ENCODE data around the gene NPR3. TPM values are rescaled to one million over a fixed set of nuclear protein-coding genes. Genes with fewer than 3 reads are reported as not detected.

The NPR3 gene
- total and polyA plus RNA-seq, 10 donors = 0.30 to 52.4 (median 14.3) TPM

- no peak for DNase-seq
- H3K9me3 ChIP-seq = no peaks in the 10 kb centered on the region
- TF ChIP-seq POLR2AphosphoS5 (IDR thresholded peaks at IDR 0.05) (no peak), CTCF (IDR thresholded peaks at IDR 0.05 in 8 of 11, conservative IDR thresholded peaks at IDR 0.05 in 3 of 11) (no peak), POLR2A (IDR thresholded peaks at IDR 0.05) (no peak)
- no peaks in the 10 kb centered on the region for H3K27me3 ChIP-seq (replicated peaks in 1 of 7)
- H3K36me3 ChIP-seq = no peaks in the 10 kb centered on the region
- H3K4me3 ChIP-seq = no peak overlapping the region
- intact Hi-C loops (cut with DNase I; ENCODE audit: low total_unique reads) = no loop called here
- H3K4me1 ChIP-seq = no peaks in the 10 kb centered on the region
- H3K27ac ChIP-seq = no peak overlapping the region
These were observed 65.1 kb downstream of the NPR3 start for GRCh38 chr5:32776200-32776599.

- WGBS, 5 donors = 85 to 95% (median 87%) methylated on average over 2 of the region's 2 CpGs
- peaks cover 0 to 2% (median 0%) of the 10 kb centered on the region in 8 donors for H3K9me3 ChIP-seq
- no peaks in the 10 kb centered on the region for H3K27me3 ChIP-seq (replicated peaks in 1 of 7)
- H3K27ac ChIP-seq = no peak overlapping the region
- no peak for DNase-seq
- TF ChIP-seq POLR2AphosphoS5 (IDR thresholded peaks at IDR 0.05) (no peak), POLR2A (IDR thresholded peaks at IDR 0.05) (no peak), CTCF (IDR thresholded peaks at IDR 0.05 in 8 of 11, conservative IDR thresholded peaks at IDR 0.05 in 3 of 11) (no peak)
- intact Hi-C loops (cut with DNase I; ENCODE audit: low total_unique reads) = no loop called here
- no peaks in the 10 kb centered on the region for H3K4me1 ChIP-seq
- H3K36me3 ChIP-seq = no peaks in the 10 kb centered on the region
- H3K4me3 ChIP-seq = no peak overlapping the region
These were observed 66.1 kb downstream of the NPR3 start for GRCh38 chr5:32777222-32777621.

- Histone ChIP-seq H3K4me3 (no peak overlapping the region), H3K27ac (no peak overlapping the region), H3K36me3 (no peaks in the 10 kb centered on the region), H3K27me3 (replicated peaks in 1 of 7) (no peaks in the 10 kb centered on the region), H3K9me3 (peaks cover 0 to 4% (median 0%) of the 10 kb centered on the region in 8 donors), H3K4me1 (no peaks in the 10 kb centered on the region)
- intact Hi-C loops (cut with DNase I; ENCODE audit: low total_unique reads) = no loop called here
- TF ChIP-seq POLR2AphosphoS5 (IDR thresholded peaks at IDR 0.05) = no peak
- TF ChIP-seq POLR2A (IDR thresholded peaks at IDR 0.05) = no peak
- TF ChIP-seq CTCF (IDR thresholded peaks at IDR 0.05 in 8 of 11, conservative IDR thresholded peaks at IDR 0.05 in 3 of 11) = no peak
- 76 to 92% (median 90%) methylated on average over 2 of the region's 2 CpGs for WGBS, 5 donors
- DNase-seq = no peak
These were observed 66.6 kb downstream of the NPR3 start for GRCh38 chr5:32777733-32778132.

- Histone ChIP-seq H3K4me3 (no peak overlapping the region), H3K4me1 (no peaks in the 10 kb centered on the region), H3K27me3 (replicated peaks in 1 of 7) (no peaks in the 10 kb centered on the region), H3K27ac (no peak overlapping the region), H3K9me3 (peaks cover 0 to 4% (median 0%) of the 10 kb centered on the region in 8 donors), H3K36me3 (no peaks in the 10 kb centered on the region)
- TF ChIP-seq POLR2AphosphoS5 (IDR thresholded peaks at IDR 0.05) (no peak), POLR2A (IDR thresholded peaks at IDR 0.05) (no peak), CTCF (IDR thresholded peaks at IDR 0.05 in 8 of 11, conservative IDR thresholded peaks at IDR 0.05 in 3 of 11) (no peak)
- no peak for DNase-seq
- intact Hi-C loops (cut with DNase I; ENCODE audit: low total_unique reads) = no loop called here
- 79 to 100% (median 94%) methylated on average over 2 of the region's 2 CpGs for whole genome bisulfite sequencing, 5 donors
These were observed 67.3 kb downstream of the NPR3 start for GRCh38 chr5:32778403-32778802.

Measured in spleen (tissue), 11 donors.